IMR-90 (cell line): ENCODE data around the gene PPP6R1.

Experiments used
- CHD1 ChIP-seq: IDR thresholded peaks from 2 replicates; pipeline ENCODE4 v1.6.1; 2012; ENCODE audit warnings: low read depth, low read length, improper control_type of control experiment
- CTCF ChIP-seq: conservative IDR thresholded peaks from 2 replicates; pipeline ENCODE4 v1.5.1; 2012; ENCODE audit warnings: mild to moderate bottlenecking, low read depth, low read length, improper control_type of control experiment
- FOS ChIP-seq: fragments of 150-350 bp; IDR thresholded peaks from 2 replicates; pipeline ENCODE4 v1.6.1; 2016; ENCODE audit warnings: low read depth, low read length
- POLR2A ChIP-seq: IDR thresholded peaks from 2 replicates; pipeline ENCODE4 v1.6.1; 2012; ENCODE audit warnings: mild to moderate bottlenecking, low read depth, low read length
- TF ChIP-seq, protein P1 (sequence below): fragments of 150-350 bp; IDR thresholded peaks from 2 replicates; pipeline ENCODE4 v1.6.1; 2016; ENCODE audit warnings: low read depth, mild to moderate bottlenecking, low read length, moderate library complexity, borderline replicate concordance

- no peak for TF ChIP-seq POLR2A
- TF ChIP-seq CTCF = no peak
- TF ChIP-seq CHD1 = no peak
- no peak for TF ChIP-seq FOS
- TF ChIP-seq, protein P1, sequence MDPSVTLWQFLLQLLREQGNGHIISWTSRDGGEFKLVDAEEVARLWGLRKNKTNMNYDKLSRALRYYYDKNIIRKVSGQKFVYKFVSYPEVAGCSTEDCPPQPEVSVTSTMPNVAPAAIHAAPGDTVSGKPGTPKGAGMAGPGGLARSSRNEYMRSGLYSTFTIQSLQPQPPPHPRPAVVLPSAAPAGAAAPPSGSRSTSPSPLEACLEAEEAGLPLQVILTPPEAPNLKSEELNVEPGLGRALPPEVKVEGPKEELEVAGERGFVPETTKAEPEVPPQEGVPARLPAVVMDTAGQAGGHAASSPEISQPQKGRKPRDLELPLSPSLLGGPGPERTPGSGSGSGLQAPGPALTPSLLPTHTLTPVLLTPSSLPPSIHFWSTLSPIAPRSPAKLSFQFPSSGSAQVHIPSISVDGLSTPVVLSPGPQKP = no peak
Observed at GRCh38 chr19:55249841-55250240, 9.0 kb downstream of the PPP6R1 start.
